K562 treated with DMSO at 1 percent for 48 hours (cell line): ENCODE measurements around the gene TSBP1. TPM values are rescaled to one million over a fixed set of nuclear protein-coding genes. Genes with fewer than 3 reads are reported as not detected.

Experiments used
- total RNA-seq: library from RNA; unstranded; fragments of 300-600 nt; gene quantifications from 2 replicates; pipeline ENCODE4 v1.2.3, GENCODE V29; 2022; ENCODE audit warnings: low replicate concordance; ENCODE audit errors: extremely low read depth

Gene TSBP1, protein sequence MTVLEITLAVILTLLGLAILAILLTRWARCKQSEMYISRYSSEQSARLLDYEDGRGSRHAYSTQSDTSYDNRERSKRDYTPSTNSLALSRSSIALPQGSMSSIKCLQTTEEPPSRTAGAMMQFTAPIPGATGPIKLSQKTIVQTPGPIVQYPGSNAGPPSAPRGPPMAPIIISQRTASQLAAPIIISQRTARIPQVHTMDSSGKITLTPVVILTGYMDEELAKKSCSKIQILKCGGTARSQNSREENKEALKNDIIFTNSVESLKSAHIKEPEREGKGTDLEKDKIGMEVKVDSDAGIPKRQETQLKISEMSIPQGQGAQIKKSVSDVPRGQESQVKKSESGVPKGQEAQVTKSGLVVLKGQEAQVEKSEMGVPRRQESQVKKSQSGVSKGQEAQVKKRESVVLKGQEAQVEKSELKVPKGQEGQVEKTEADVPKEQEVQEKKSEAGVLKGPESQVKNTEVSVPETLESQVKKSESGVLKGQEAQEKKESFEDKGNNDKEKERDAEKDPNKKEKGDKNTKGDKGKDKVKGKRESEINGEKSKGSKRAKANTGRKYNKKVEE
- total RNA-seq: not detected in 2 replicates

DNA sequence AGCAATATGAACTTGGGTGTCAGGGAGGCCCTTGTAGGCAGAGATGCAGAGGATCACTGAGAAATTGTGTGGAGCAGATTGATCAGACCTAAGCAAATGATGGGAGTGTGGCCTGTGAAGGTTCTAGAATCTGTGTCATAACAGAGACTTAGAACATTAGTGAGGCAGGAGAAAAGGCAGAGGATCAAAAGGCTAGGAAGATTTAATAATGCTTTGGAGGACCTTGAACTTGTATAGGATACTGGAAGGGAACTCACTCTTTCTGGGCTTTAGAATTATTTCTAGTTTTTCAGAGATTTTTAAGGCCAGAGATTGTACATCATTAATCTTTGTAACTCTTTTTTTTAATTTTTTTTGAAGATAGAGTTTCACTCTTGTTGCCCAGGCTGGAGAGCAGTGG is at the start of gene TSBP1:
Gene TSBP1 (minus strand): TSS at position 101 of the 400 bp plus-strand sequence. CDS start 197 bp downstream, outside the sequence.

DNA sequence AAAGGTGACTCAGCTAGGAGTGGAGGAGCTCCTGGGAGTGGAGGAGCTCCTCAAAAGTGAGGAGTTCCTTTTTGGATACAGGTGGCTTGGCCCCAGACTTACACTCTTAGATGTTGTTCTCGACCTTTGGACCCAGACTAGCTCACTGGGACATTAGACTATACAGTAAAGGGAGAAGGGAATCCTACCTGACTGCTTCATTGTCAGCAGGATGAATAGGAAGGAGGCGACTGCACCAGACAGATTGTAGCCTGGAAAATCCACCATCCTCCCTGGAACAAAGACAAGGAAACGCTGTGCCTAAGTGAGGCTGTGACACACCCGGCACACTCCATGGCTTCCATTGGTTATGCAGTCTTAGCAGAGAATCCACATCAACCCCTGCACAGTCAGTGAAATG is 35.2 kb upstream of the TSBP1 start, which contains the start of gene BTNL2:
Gene BTNL2 (minus strand): TSS at position 325 of the 400 bp plus-strand sequence. CDS start 58 bp downstream, at position 267.

Other genes starting within 250 kb of the TSBP1 start
- not detected in 2 replicates for gene ATF6B, start 243.7 kb downstream of the TSBP1 start, total RNA-seq
- not detected in 2 replicates for gene FKBPL, start 241.6 kb downstream of the TSBP1 start, total RNA-seq
- not detected in 2 replicates for gene PRRT1, start 220.0 kb downstream of the TSBP1 start, total RNA-seq
- gene PPT2, start 217.8 kb downstream of the TSBP1 start, total RNA-seq: not detected in 2 replicates
- gene EGFL8, start 207.3 kb downstream of the TSBP1 start, total RNA-seq: not detected in 2 replicates
- not detected in 2 replicates for gene AGPAT1, start 195.8 kb downstream of the TSBP1 start, total RNA-seq
- not detected in 2 replicates for gene RNF5, start 193.5 kb downstream of the TSBP1 start, total RNA-seq
- not detected in 2 replicates for gene AGER, start 187.7 kb downstream of the TSBP1 start, total RNA-seq
- gene PBX2, start 181.7 kb downstream of the TSBP1 start, total RNA-seq: not detected in 2 replicates
- not detected in 2 replicates for gene GPSM3, start 179.3 kb downstream of the TSBP1 start, total RNA-seq
- gene NOTCH4, start 147.8 kb downstream of the TSBP1 start, total RNA-seq: not detected in 2 replicates
- not detected in 2 replicates for gene BTNL2, start 35.3 kb upstream of the TSBP1 start, total RNA-seq
- not detected in 2 replicates for gene HLA-DRA, start 68.0 kb upstream of the TSBP1 start, total RNA-seq
- not detected in 2 replicates for gene HLA-DRB5, start 158.4 kb upstream of the TSBP1 start, total RNA-seq
- gene HLA-DRB1, start 217.9 kb upstream of the TSBP1 start, total RNA-seq: not detected in 2 replicates